Aorta (tissue), 5 donors: ENCODE data around the gene GNG10. TPM values are rescaled to one million over a fixed set of nuclear protein-coding genes. Genes with fewer than 3 reads are reported as not detected.

ENCODE experiments used
- ATAC-seq: fragments of 200-7000 bp; cut with Tn5 transposase; one replicate; pipeline ENCODE4 v1.9.1; 2022; ENCODE audit warnings: moderate library complexity; ENCODE audit not compliant: low FRiP score
- DNase-seq, 2 donors: peaks; one replicate each; pipeline ENCODE4 v3.0.0-alpha.2; 2020
- H3K27ac ChIP-seq, 2 donors: one replicate each; pipeline ENCODE4 v1.5.1; 2013; ENCODE audit warnings: low read length in 2 of 2, mild to moderate bottlenecking in 2 of 2, moderate library complexity in 2 of 2, control low read depth in 1 of 2, inconsistent platforms in 1 of 2, low read depth in 1 of 2
- H3K27me3 ChIP-seq, 2 donors: one replicate each; pipeline ENCODE4 v1.6.1; 2013; ENCODE audit warnings: control low read depth in 1 of 2, low read length in 1 of 2, mild to moderate bottlenecking in 1 of 2, moderate library complexity in 1 of 2; ENCODE audit not compliant: insufficient read depth in 2 of 2, control insufficient read depth in 1 of 2
- H3K36me3 ChIP-seq, 2 donors: one replicate each; pipeline ENCODE4 v1.6.1; 2013; ENCODE audit warnings: control low read depth in 1 of 2, low read length in 1 of 2, mild to moderate bottlenecking in 1 of 2; ENCODE audit not compliant: insufficient read depth in 2 of 2, control insufficient read depth in 1 of 2
- H3K4me1 ChIP-seq, 2 donors: one replicate each; pipeline ENCODE4 v1.6.1; 2013; ENCODE audit warnings: low read length in 2 of 2, control low read depth in 1 of 2, mild to moderate bottlenecking in 1 of 2, moderate library complexity in 1 of 2; ENCODE audit not compliant: insufficient read depth in 2 of 2, control insufficient read depth in 1 of 2
- H3K4me3 ChIP-seq, 2 donors: one replicate each; pipeline ENCODE4 v1.5.1; 2013; ENCODE audit warnings: low read length in 2 of 2, control low read depth in 1 of 2, mild to moderate bottlenecking in 1 of 2
- H3K9me3 ChIP-seq: one replicate; pipeline ENCODE4 v1.6.1; 2013; ENCODE audit warnings: mild to moderate bottlenecking, low read length; ENCODE audit not compliant: control insufficient read depth
- WGBS, 2 donors: extraction: QIAGEN DNeasy Blood & Tissue Kit; methylation state at CpG; one replicate each; pipeline ENCODE4 v1.1.7; 2013; 5-methylcytosine and 5-hydroxymethylcytosine counted together
- intact Hi-C, 2 donors: fragments of 100-400 bp; cut with DNase I; formaldehyde crosslinking; loops; one replicate each; pipeline versions ENCODE4 v1.14.2 to v1.15.0; 2022
- polyA plus RNA-seq, 2 donors: library from polyadenylated mRNA; stranded (reverse); fragments of 200-250 nt; gene quantifications; one replicate each; pipeline ENCODE4 v1.2.3, GENCODE V29; 2013
- total RNA-seq, 2 donors: library from RNA; stranded (reverse); fragmentation: NEBNext Ultra II Directional; extraction: Animal tissue kit (Norgen Biotek cat#: 25700); gene quantifications; one replicate each; pipeline ENCODE4 v1.2.1, GENCODE V29; 2021
- donor health status: healthy with polysubstance abuse.
- donor health status: Bipolar disorder and iron deficiency.
- donor health status: DM: no; HTN: no; CAD: no.
- donor health status: DM: no; HTN: no; CAD: no.
- donor health status: DM: yes; HTN: yes; CAD: no.

The GNG10 gene
- total and polyA plus RNA-seq, 4 donors = 40.2 to 139 (median 44.9) TPM

- WGBS, 2 donors = 52 to 55% methylated on average over 5 of the region's 5 CpGs
- DNase-seq = no peak
- Histone ChIP-seq H3K27me3 (no peaks in the 10 kb centered on the region), H3K4me1 (no peaks in the 10 kb centered on the region), H3K4me3 (no peak overlapping the region), H3K27ac (no peak overlapping the region), H3K9me3 (no peaks in the 10 kb centered on the region), H3K36me3 (no peaks in the 10 kb centered on the region)
- ATAC-seq = no peak
- intact Hi-C loops = loop anchor here in 1 of 2 donors (5.0 kb wide), 1 partner anchor 94 kb away; the partner anchor contains the start of gene PTGR1
Observed at GRCh38 chr9:111691672-111692329, 30.4 kb downstream of the GNG10 start.

GRCh38 chr9:111696796-111697195 lies 35.4 kb downstream of the GNG10 start:
- no peaks in the 10 kb centered on the region for H3K36me3 ChIP-seq
- no peak overlapping the region for H3K4me3 ChIP-seq
- no peak for ATAC-seq
- no peaks in the 10 kb centered on the region for H3K9me3 ChIP-seq
- intact Hi-C loops = no loop called here
- no peaks in the 10 kb centered on the region for H3K27me3 ChIP-seq
- H3K4me1 ChIP-seq = no peaks in the 10 kb centered on the region
- no peak for DNase-seq
- H3K27ac ChIP-seq = no peak overlapping the region

- WGBS, 2 donors = 69 to 80% methylated on average over 1 of the region's 1 CpG
- ATAC-seq = no peak
- intact Hi-C loops = no loop called here
- H3K36me3 ChIP-seq = no peaks in the 10 kb centered on the region
- no peaks in the 10 kb centered on the region for H3K9me3 ChIP-seq
- H3K27me3 ChIP-seq = no peaks in the 10 kb centered on the region
- no peak overlapping the region for H3K27ac ChIP-seq
- no peaks in the 10 kb centered on the region for H3K4me1 ChIP-seq
- H3K4me3 ChIP-seq = no peak overlapping the region
- DNase-seq = no peak
Observed at GRCh38 chr9:111700776-111701175, 39.4 kb downstream of the GNG10 start.

- intact Hi-C loops = no loop called here
Observed at GRCh38 chr9:111704503-111704902, 43.1 kb downstream of the GNG10 start.

GRCh38 chr9:111711548-111711947 lies 50.1 kb downstream of the GNG10 start:
- Histone ChIP-seq H3K36me3 (no peaks in the 10 kb centered on the region), H3K27me3 (no peaks in the 10 kb centered on the region), H3K27ac (no peak overlapping the region), H3K9me3 (no peaks in the 10 kb centered on the region), H3K4me3 (no peak overlapping the region), H3K4me1 (no peaks in the 10 kb centered on the region)
- 98% methylated on average over 3 of the region's 3 CpGs for WGBS, 2 donors
- DNase-seq (no peak), ATAC-seq (no peak)
- intact Hi-C loops = no loop called here

More at GRCh38 chr9:111704503-111704902, 43.1 kb downstream of the GNG10 start:
- Histone ChIP-seq H3K4me3 (no peak overlapping the region), H3K27ac (no peak overlapping the region), H3K27me3 (no peaks in the 10 kb centered on the region), H3K9me3 (no peaks in the 10 kb centered on the region), H3K4me1 (no peaks in the 10 kb centered on the region), H3K36me3 (no peaks in the 10 kb centered on the region)
- ATAC-seq (no peak), DNase-seq (no peak)
- 74 to 88% methylated on average over 2 of the region's 2 CpGs for WGBS, 2 donors

GRCh38 chr9:111712369-111712768 lies 51.0 kb downstream of the GNG10 start:
- intact Hi-C loops = no loop called here
- Histone ChIP-seq H3K27ac (no peak overlapping the region), H3K4me3 (no peak overlapping the region), H3K27me3 (no peaks in the 10 kb centered on the region), H3K36me3 (no peaks in the 10 kb centered on the region), H3K9me3 (no peaks in the 10 kb centered on the region), H3K4me1 (no peaks in the 10 kb centered on the region)
- 96 to 97% methylated on average over 3 of the region's 3 CpGs for WGBS, 2 donors
- ATAC-seq = no peak
- no peak for DNase-seq

- no peak for ATAC-seq
- no peaks in the 10 kb centered on the region for H3K4me1 ChIP-seq
- DNase-seq = no peak
- no peaks in the 10 kb centered on the region for H3K27me3 ChIP-seq
- H3K27ac ChIP-seq = no peak overlapping the region
- no peaks in the 10 kb centered on the region for H3K9me3 ChIP-seq
- no peak overlapping the region for H3K4me3 ChIP-seq
- H3K36me3 ChIP-seq = no peaks in the 10 kb centered on the region
- intact Hi-C loops = no loop called here
Observed at GRCh38 chr9:111715471-111715870, 54.1 kb downstream of the GNG10 start.

GRCh38 chr9:111719541-111719940 lies 58.1 kb downstream of the GNG10 start:
- Histone ChIP-seq H3K27me3 (no peaks in the 10 kb centered on the region), H3K9me3 (no peaks in the 10 kb centered on the region), H3K27ac (no peak overlapping the region), H3K36me3 (no peaks in the 10 kb centered on the region), H3K4me1 (no peaks in the 10 kb centered on the region), H3K4me3 (no peak overlapping the region)
- DNase-seq = no peak
- WGBS, 2 donors = 96 to 97% methylated on average over 2 of the region's 2 CpGs
- intact Hi-C loops = no loop called here
- no peak for ATAC-seq
